Tibial nerve (tissue), 4 donors: Measurements from ENCODE around the gene TBCD. TPM values are rescaled to one million over a fixed set of nuclear protein-coding genes. Genes with fewer than 3 reads are reported as not detected.

Experiments used
- DNase-seq, 2 donors: peaks; one replicate each; pipeline ENCODE4 v3.0.0-alpha.2; 2019; ENCODE audit warnings: low spot score in 2 of 2
- H3K27ac ChIP-seq, 4 donors: fragments of 200-600 bp; sonication (generic) in 3 of 4; one replicate each; pipeline ENCODE4 v1.5.1; 2017 to 2019; ENCODE audit warnings: mild to moderate bottlenecking in 1 of 4
- H3K27me3 ChIP-seq, 2 donors: fragments of 200-600 bp; sonication (generic) in 1 of 2; one replicate each; pipeline versions ENCODE4 v1.5.1 to v1.6.0; 2017 to 2019
- H3K36me3 ChIP-seq, 3 donors: fragments of 200-600 bp; sonication (generic); one replicate each; pipeline ENCODE4 v1.5.1; 2018 to 2019
- H3K4me1 ChIP-seq, 4 donors: fragments of 200-600 bp; sonication (generic) in 3 of 4; one replicate each; pipeline ENCODE4 v1.5.1; 2017 to 2019
- H3K4me3 ChIP-seq, 4 donors: fragments of 200-600 bp; sonication (generic) in 3 of 4; one replicate each; pipeline ENCODE4 v1.5.1; 2017 to 2019; ENCODE audit warnings: mild to moderate bottlenecking in 1 of 4, moderate library complexity in 1 of 4
- H3K9me3 ChIP-seq, 4 donors: fragments of 200-600 bp; sonication (generic) in 3 of 4; one replicate each; pipeline ENCODE4 v1.5.1; 2017 to 2019
- CTCF ChIP-seq, 5 experiments: fragments of 200-600 bp in 3 of 5; fragments of 450-650 bp in 2 of 5; sonication (generic) in 3 of 5; IDR thresholded peaks; one replicate each; pipeline ENCODE4 v1.5.1; 2016 to 2019; ENCODE audit warnings: antibody characterized with exemption in 5 of 5, mild to moderate bottlenecking in 3 of 5, moderate library complexity in 2 of 5
- EP300 ChIP-seq, 2 donors: sonication (generic); formaldehyde crosslinking; IDR thresholded peaks; one replicate each; pipeline ENCODE4 v1.6.1; 2017; ENCODE audit warnings: antibody characterized with exemption in 2 of 2, mild to moderate bottlenecking in 1 of 2
- POLR2A ChIP-seq, 2 donors: fragments of 450-650 bp; IDR thresholded peaks; one replicate each; pipeline ENCODE4 v1.6.1; 2017; ENCODE audit warnings: antibody characterized with exemption in 2 of 2, mild to moderate bottlenecking in 2 of 2, moderate library complexity in 2 of 2
- WGBS, 2 donors: methylation state at CpG; one replicate each; pipeline ENCODE4 v1.1.5; 2018; 5-methylcytosine and 5-hydroxymethylcytosine counted together
- total RNA-seq, 4 donors: library from RNA; depleted of rRNA; stranded (reverse); fragments of >200 nt; gene quantifications; one replicate each; pipeline ENCODE4 v1.1.0, GENCODE V29; 2016

The TBCD gene
- total RNA-seq, 4 donors from 2014 or later: 42.6 to 115 (median 87.9) TPM

DNA sequence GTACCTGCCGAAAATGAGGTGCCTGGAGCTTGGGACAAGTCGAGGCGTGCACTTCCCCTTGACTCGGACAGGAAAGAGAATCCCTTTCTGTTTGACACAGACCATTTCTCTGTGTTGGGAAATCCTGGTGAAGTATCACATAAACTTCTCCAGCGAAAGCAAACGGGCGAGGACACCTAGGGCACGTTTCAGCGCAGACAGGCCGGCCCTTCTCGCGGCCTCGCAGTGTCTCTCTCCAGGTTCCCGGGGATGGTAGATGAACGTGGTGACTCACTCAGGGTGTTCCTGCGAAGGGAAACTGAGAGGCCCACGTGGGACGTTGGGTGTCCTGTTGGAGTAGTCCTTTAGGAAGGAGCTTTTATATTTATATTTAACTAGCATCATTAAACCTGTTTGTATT is 124.3 kb downstream of the TBCD start:
- H3K27me3 ChIP-seq: no peaks in the 10 kb centered on the region
- H3K4me3 ChIP-seq: no peak overlapping the region
- peaks cover 0 to 38% (median 4%) of the 10 kb centered on the region in 4 donors for H3K4me1 ChIP-seq
- peaks cover 0 to 20% (median 0%) of the 10 kb centered on the region in 3 donors for H3K36me3 ChIP-seq
- DNase-seq: no peak
- 70 to 80% methylated on average over 18 of the region's 18 CpGs for WGBS, 2 donors
- TF ChIP-seq CTCF (IDR thresholded peaks at IDR 0.05) (no peak), POLR2A (IDR thresholded peaks at IDR 0.05) (no peak), EP300 (IDR thresholded peaks at IDR 0.05) (no peak)
- peak overlapping the region in 2 of 4 donors; percentile 42 to 76 for H3K27ac ChIP-seq
- H3K9me3 ChIP-seq: no peaks in the 10 kb centered on the region

DNA sequence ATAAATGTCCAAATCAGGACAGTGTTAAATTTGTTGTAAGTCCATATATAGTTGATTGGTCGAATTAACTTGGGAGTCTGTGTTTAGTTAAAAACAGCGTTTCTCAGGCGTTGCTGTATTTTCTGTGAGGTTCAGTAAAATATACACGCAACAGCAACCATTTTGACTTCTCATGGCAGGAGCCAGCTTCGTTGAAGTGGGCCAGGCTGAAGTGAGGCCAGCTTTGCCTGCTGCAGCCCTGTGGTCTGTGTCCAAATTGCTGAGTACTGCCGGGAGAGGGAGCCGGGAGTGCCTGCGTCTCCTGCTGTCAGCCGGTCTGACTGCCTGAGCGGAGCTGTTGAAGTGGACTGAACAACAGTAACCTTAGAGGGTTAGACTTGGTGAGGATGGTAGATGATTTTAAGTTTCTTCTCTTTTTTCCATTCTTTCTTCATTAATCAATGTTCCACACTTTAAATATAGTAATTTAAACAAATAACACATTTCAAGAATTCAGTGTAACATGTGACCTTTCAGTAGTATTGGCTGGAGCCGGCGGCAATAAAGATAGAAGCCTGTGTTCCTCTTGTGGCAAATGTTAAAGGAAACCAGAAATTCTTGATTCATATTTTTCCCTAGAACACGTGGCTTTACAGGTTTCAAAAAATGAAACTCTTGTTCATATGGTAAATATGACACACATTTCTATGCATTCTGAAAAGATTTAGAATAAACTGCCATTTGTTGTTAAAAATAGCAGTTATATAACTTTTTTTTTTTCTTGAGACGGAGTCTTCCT is 124.9 kb downstream of the TBCD start:
- DNase-seq: peak in 1 of 2 donors; percentile 64
- Histone ChIP-seq H3K9me3 (no peaks in the 10 kb centered on the region), H3K4me3 (no peak overlapping the region), H3K36me3 (peaks cover 0 to 14% (median 0%) of the 10 kb centered on the region in 3 donors), H3K27ac (peak overlapping the region in 3 of 4 donors; percentile 15 to 76 (median 42)), H3K27me3 (no peaks in the 10 kb centered on the region), H3K4me1 (peaks cover 2 to 44% (median 9%) of the 10 kb centered on the region in 4 donors)
- TF ChIP-seq EP300 (IDR thresholded peaks at IDR 0.05) (peak in 1 of 2 donors; percentile 34), CTCF (IDR thresholded peaks at IDR 0.05) (peak in 4 of 5 experiments; percentile 49 to 72 (median 62)), POLR2A (IDR thresholded peaks at IDR 0.05) (no peak)
- 28% methylated on average over 14 of the region's 14 CpGs for WGBS, 2 donors

GRCh38 chr17:82878527-82878926 is 126.7 kb downstream of the TBCD start:
- WGBS, 2 donors: 63 to 77% methylated on average over 9 of the region's 9 CpGs
- Histone ChIP-seq H3K36me3 (no peaks in the 10 kb centered on the region), H3K27ac (peak overlapping the region in 1 of 4 donors; percentile 27), H3K27me3 (no peaks in the 10 kb centered on the region), H3K4me1 (peaks cover 2 to 53% (median 14%) of the 10 kb centered on the region in 4 donors), H3K4me3 (no peak overlapping the region), H3K9me3 (no peaks in the 10 kb centered on the region)
- peak in 1 of 2 donors; percentile 40 for DNase-seq
- peak in 1 of 2 donors; percentile 27 for TF ChIP-seq EP300 (IDR thresholded peaks at IDR 0.05)
- no peak for TF ChIP-seq CTCF (IDR thresholded peaks at IDR 0.05)

DNA sequence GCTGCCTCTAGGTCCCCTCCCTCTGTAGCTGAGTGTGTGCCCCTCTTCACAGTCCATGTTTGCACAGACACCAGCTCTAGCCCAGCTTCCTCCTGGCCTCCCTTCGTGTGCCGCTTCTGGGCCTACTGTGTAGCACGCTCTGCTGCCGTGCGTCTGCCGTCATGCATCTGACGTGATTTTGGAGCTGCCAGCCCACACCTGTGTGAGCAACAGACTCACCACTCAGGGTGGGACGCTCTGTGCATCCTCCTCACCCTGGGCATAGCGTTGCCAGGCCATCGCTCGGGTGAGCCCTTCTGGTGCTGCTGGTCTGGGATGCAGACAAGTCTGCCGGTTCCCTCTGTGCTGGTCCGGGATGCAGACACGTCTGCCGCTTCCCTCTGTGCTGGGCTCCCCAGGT is 127.4 kb downstream of the TBCD start:
- no peaks in the 10 kb centered on the region for H3K27me3 ChIP-seq
- 96% methylated on average over 15 of the region's 15 CpGs for WGBS, 2 donors
- no peak overlapping the region for H3K27ac ChIP-seq
- no peak for DNase-seq
- H3K4me1 ChIP-seq: peaks cover 2 to 54% (median 14%) of the 10 kb centered on the region in 4 donors
- H3K9me3 ChIP-seq: no peaks in the 10 kb centered on the region
- H3K4me3 ChIP-seq: no peak overlapping the region
- peaks cover 0 to 2% (median 0%) of the 10 kb centered on the region in 3 donors for H3K36me3 ChIP-seq
- TF ChIP-seq CTCF (IDR thresholded peaks at IDR 0.05): no peak
- TF ChIP-seq POLR2A (IDR thresholded peaks at IDR 0.05): no peak
- TF ChIP-seq EP300 (IDR thresholded peaks at IDR 0.05): no peak

DNA sequence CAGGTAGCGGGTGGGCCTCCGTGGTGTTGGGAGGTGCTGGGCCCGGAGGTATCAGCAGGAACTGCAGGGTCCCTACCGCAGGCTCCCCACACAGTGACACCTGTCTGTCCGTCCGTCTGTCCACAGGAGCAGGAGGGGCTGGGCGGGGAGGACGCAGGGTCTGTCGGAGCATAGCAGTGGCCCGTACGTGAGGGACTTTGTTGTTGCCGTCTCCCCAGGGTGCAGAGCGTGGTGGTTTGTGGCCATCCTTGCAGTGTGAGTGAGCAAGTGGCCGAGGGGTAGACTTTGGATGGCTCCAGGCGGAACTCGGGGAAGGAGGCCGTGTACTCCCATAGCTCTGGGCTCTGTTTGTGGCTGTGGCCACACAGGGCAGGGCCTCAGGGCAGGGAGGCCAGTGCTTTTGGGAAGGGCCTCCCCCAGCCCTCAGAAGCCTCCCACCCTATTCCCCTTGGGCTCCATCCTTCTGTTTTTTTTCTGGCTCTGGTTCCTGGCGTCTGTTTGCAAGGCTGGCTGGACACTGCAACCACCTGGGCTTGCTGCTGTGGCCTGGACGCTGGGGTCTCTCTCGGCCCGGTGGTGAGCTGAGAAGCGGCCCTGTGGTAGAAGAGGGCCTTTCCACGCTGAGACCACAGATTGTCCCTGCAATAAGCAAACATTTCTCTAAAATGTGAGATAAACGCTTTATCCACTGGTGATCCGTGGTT is 128.9 kb downstream of the TBCD start:
- 78 to 81% methylated on average over 24 to 25 of the region's 25 CpGs for WGBS, 2 donors
- peak overlapping the region in 2 of 4 donors; percentile 50 to 65 for H3K27ac ChIP-seq

More for the DNA sequence above, 128.9 kb downstream of the TBCD start:
- TF ChIP-seq POLR2A (IDR thresholded peaks at IDR 0.05) (no peak), CTCF (IDR thresholded peaks at IDR 0.05) (no peak), EP300 (IDR thresholded peaks at IDR 0.05) (no peak)
- no peak overlapping the region for H3K4me3 ChIP-seq
- peaks cover 0 to 3% (median 0%) of the 10 kb centered on the region in 3 donors for H3K36me3 ChIP-seq
- no peaks in the 10 kb centered on the region for H3K27me3 ChIP-seq
- no peaks in the 10 kb centered on the region for H3K9me3 ChIP-seq
- no peak for DNase-seq
- H3K4me1 ChIP-seq: peaks cover 2 to 68% (median 15%) of the 10 kb centered on the region in 4 donors
